Mesenteric fat pad (tissue), 1 donor: ENCODE results near the gene KCNT2. TPM values are rescaled to one million over a fixed set of nuclear protein-coding genes. Genes with fewer than 3 reads are reported as not detected.

ENCODE experiments used
- DNase-seq: peaks from one replicate; pipeline ENCODE4 v3.0.0-alpha.2; 2020; ENCODE audit warnings: low spot score
- microRNA-seq: library from miRNA; unstranded; fragments of <30 nt; microRNA quantifications from one replicate; pipeline ENCODE4 v1.2.0, GENCODE V29; 2020; ENCODE audit warnings: borderline number of aligned reads
- total RNA-seq: library from RNA; stranded (reverse); fragmentation: NEBNext Ultra II Directional; extraction: Animal tissue kit (Norgen Biotek cat#: 25700); gene quantifications from one replicate; pipeline ENCODE4 v1.2.1, GENCODE V29; 2021
- donor health status: DM: yes; HTN: yes; CAD: no.

The KCNT2 gene
- total RNA-seq, 1 donor from 2014 or later: 0.93 TPM

DNA sequence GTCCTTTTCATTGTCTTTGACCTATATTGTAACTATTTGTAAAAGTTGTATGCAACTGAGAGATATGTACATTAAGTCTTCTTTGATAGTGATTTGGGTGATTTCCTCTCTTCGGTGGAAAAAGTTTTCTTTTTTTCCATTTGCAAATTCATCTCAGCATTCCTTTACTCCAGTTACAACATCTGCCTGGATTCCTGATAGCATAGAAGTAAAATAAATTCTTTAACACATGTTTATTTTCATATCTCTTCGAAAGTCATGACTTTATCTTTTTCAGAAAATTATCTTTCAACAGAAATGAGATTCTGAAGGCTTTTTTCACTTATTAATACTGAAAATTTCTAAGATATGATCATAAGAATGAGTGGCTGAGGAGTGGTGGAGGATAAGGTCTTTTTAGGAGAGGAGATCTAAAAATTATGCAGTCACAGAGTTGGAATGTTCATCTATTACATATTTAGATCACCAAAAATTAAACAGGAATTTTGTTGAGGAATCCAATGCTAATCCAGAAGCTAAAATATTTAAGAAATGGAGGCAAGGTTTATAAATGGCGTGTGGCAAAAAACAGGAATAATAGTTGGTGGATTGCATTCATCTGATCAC, 400.5 kb downstream of the KCNT2 start:
- DNase-seq: no peak

DNA sequence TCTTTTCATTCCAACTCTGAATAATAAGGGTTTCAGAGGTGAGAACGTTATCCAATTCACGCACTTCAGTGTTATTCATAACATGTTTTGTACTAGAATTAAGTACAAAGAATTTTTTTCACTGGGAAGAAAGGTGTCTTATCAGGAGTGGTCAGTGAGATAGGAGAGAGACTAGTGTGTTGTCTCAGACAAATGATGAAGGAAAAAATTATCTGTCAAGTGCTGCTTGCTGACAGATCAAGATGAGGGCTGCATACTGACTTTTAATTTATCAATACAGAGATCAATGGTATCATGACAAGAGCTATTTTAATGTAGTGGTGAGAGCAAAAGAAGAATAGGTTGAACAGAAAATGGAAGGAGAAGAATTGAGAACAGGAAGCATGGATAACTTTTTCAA, 402.4 kb downstream of the KCNT2 start:
- DNase-seq: no peak

DNA sequence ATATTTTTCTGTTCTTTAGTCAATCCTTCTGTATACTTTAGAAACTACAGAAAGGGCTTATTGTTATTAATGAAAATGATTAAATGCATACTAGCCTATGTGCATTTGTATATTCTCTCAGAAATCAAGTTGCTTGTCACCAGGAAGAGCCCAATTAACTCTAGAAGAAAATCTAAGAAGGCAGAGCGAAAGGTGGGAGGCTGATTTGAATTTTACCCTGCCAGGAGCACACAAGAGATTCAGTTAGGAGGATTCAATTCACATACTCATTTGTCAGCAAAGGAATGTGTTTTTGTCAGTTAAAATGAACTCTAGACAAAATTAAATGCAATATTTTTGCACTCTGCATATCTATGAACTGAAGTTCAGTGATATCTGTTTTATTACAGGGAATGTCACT, 411.8 kb downstream of the KCNT2 start:
- no peak for DNase-seq

DNA sequence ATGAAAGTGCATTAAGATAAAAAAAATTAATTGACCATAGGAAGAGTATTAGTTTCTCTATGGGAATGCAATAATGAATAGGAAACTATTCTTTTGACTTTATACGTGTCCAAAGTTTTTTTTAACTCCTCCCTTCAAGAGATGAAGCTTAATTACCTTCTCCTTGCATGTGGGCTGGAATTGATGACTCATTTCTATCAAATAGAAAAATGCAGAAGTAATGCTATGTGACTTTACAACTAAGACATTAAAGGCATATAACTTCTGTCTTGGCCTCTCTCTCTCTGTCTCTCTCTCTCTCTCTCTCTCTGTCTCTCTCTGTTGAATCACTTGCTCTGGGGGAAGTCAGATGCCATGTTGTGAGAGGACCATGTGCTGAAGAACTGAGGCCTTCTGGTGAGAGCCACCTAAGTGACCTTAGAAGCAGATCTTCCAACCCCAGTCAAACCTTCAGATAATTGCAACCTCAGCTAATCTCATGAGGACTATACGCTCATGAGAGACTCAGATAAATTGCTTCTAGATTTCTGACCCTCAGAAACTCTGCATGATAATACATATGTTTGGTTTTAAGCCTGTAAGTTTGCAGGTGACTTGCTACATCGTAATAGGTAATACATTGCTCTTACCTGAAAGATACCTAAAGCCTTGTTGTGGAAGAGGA, 414.2 kb downstream of the KCNT2 start:
- DNase-seq: no peak

DNA sequence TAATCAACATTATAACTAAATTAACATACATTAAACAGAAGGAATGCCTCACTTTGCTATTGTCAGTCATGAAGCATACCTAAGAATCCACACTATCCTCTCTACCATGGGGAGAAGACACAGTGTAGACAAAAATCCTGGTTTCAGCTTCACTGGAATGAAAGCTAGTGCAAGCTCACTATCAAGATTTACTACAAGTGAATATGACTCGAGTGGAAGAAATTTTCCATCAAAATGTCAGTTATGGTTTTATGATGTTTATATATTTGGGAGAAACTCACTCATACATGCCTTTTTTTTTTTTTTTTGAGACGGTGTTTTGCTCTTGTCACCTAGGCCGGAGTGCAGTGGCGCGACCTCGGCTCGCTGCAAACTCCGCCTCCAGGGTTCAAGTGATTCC, 424.3 kb downstream of the KCNT2 start:
- no peak for DNase-seq

DNA sequence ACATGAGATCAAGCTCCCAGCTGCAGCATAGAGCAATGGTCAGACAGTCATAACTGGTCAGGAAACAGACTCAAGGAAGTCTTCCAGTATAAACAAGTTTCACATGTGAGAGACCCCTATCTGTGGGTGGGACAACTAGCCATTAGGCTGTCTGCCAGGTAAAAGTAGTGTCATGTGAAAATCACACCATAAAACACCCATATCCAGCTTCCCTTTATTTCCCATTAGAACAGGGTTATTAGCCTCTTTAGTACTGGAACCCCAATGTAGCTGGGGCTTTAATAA, 426.7 kb downstream of the KCNT2 start:
- no peak for DNase-seq

DNA sequence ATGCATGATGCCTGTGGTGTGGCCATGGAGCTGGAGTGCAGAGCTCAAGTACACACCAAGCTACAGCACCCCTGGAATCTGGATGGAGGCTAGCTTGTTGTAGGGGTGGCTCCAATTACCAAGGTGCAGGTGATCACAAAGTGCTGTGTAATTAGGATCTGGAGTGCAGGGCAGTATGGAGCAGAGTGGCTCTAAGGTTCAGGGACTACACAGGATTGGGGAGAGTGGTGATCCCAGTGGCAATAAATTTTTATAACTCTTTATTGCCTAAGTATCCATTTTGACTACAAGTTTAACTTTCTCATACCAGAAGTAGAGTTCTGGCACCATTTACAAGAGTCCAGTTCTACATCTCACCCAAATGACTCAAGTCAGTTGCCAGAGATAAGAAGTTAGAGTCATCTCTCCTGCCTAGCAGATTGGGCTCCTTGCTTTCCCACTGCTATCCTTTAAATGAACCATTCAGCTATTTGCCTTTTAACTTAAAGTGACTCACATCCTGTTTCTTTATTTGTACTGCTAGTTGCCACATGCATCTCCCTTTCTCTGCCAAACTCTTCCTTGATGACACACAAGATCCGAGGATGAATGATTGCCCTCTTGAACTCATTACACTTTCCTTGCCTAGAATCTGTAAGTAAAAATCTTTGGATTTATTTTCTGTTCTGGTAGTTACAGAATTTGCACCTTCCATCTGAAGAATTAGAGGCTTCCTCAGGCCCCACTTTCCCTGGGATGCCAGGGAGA, 427.2 kb downstream of the KCNT2 start:
- no peak for DNase-seq

DNA sequence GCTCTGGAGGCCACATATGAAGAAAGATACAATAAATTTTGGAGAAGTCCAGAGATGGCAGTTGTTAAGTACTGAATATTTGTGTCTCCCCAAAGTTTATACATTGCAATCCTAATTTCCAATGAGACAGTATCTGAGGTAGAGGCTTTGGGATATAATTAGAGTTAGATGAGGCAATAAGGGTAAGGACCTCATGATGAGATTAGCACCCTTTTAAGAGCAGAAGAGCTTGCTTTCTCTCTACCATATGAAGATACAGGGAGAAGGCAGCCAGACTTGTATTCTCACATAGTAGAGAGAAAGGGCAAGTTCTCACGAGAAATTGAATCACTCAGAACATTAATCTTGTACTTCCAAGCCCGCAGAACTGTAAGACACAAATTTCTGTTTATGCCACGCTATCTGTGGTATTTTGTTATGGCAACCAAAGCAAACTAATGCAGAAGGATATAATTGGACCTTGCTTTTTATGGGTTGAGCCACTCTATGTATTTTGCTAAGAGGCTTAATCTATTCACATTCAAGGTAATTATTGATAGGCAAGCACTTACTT, 430.1 kb downstream of the KCNT2 start:
- DNase-seq: no peak

Small RNAs within 50 kb of the gene (microRNA-seq; reads per million reads assigned to microRNA genes)
- gene MIR4735: not detected

Other genes starting within 250 kb of the KCNT2 start
- 72.7 TPM for gene CFH, start 43.6 kb upstream of the KCNT2 start, total RNA-seq
- gene CFHR3, start 166.4 kb upstream of the KCNT2 start, total RNA-seq: 0.39 TPM
- gene CFHR1, start 211.3 kb upstream of the KCNT2 start, total RNA-seq: 1.8 TPM